ENCODE results near the gene GAN.

GAN gene

DNA sequence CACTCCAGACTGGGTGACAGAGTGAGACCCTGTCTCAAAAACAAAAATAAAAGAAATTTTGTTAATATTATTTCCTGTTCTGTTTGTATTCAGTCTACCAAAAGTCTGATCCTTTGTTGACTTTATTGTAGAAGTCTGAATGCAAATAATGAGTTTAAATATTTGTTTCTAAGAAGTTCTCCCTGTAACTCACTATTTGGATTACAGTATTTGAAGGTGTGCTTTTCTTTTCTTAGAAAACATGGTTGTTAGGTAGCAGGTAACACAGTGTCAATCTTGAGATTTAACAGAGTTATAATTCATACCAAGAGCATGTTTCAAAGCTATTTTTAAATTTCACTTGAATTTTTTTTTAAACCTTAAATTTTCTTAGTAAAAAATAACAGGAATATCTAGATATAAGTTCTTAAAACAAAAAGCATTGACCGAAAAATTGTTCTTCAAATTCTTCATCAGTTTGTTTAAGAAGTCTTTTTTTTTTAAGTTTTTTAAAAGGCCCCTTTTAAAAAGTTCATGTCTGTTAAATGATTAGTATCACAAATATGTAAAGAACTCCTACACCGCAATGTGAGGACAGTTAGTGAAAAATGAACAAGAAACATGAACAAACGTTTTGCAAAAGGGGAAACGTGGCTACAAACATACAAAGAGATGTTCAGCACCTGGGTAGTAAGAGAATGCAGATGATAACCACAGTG, 35.0 kb downstream of the GAN start:
- no peak for DNase-seq

DNA sequence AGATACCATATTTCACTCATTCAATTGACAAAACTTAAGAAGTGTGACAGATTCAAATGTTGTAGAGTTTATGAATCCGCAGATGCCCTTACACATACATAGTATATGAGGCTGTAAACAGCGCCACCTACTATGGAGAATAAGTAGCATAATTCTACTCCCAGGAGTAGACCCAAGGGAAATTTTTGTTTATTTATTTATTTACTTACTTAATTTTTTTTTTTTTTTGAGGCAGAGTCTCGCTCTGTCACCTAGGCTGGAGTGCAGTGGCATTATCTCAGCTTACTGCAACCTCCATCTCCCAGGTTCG, 35.5 kb downstream of the GAN start:
- no peak for DNase-seq

DNA sequence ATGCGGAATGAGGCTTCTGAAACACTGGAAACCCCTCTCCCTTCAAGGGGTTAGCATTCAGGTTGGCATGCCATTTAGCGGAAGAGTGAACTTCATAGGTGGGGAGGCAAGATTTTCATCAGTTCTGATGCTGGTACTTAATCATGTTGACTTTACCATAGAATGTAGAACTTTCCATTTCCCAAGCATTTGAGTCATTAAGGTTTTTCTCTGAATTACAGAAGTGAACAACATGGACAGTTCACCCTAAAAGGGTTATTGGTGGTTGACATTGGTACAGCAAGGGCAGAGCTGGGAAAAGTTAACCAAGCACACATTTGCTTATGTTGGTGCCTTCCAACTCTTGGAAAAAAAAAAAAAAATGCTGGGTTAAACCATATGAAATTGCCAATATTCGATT, 39.1 kb downstream of the GAN start:
- no peak for DNase-seq

DNA sequence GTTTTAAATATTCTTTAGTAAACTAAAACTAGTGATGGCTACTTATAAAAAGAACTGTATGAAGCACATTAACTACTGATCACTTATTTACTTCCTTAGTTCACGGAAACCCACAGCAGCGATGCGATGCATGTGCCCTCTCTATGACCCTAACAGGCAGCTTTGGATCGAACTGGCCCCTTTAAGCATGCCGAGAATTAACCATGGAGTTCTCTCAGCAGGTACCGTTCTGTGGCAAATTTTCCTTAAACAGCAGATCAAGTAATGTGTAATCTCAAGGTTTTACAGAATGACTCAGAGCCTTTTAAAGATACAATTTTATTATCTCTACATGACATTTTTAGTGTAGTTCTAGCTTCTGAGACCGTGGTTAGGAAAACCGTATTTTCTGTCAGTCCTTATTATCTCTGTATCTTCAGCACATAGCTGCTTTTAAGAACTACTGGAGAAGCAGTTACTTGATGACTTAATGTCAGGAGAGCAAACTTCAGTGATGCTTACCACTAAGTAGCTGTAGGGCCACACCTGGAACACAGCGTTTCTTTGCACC, 43.0 kb downstream of the GAN start:
- DNase-seq, result no peak

DNA sequence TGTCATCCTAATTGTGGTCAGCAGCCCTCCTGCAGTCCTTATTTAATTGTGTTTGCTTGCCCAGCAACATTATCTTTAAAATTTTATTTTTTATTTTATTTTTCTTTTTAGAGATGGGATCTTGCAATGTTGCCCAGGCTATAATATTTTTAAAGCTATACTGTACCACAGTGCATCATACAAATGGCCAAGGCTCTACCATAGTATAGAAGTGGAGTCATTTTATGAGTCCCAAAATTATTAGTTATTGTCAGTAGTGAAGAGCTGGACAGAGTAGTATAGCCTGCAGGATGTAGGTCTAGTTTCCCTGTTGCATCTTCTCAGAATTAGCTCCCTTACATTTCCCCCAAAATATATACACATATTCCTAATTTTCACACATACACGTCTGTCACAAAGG, 44.1 kb downstream of the GAN start:
- no peak for DNase-seq

DNA sequence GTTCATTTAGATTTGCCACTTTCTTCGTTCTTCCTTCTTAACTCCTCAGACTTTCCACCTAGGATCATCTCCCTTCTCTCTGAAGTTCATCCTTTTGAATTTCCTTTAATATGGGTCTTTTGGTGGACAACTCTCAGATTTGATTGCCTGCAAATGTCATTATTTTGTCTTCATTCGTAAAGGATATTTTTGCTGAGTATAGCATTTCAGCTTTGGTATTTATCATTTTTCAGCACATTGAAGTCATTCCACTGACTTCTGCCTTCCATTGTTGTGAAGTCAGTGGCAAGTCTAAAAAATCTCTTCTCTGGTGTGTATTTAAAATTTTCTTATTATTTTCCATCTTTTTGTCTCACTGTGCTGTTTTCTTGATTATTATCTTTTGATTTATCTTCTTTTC, 45.4 kb downstream of the GAN start:
- no peak for DNase-seq

DNA sequence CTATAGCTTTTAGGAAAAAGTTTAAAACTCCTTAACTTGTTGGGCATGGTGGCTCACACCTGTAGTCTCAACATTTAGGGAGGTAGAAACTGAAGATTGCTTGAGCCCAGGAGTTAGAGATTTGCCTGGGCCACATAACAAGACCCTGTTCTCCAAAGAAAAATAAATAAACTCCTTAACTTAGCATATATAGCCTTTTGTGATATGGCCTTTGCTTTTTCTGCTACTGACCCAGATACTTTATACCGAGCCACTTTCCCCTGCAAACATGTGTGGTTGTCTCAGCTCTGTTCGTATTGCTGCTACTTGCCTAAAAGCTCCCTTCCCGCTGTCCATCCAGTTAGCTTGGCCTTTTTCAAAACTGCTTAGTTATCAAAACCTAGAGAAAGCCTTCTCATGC, 51.0 kb downstream of the GAN start:
- no peak for DNase-seq

DNA sequence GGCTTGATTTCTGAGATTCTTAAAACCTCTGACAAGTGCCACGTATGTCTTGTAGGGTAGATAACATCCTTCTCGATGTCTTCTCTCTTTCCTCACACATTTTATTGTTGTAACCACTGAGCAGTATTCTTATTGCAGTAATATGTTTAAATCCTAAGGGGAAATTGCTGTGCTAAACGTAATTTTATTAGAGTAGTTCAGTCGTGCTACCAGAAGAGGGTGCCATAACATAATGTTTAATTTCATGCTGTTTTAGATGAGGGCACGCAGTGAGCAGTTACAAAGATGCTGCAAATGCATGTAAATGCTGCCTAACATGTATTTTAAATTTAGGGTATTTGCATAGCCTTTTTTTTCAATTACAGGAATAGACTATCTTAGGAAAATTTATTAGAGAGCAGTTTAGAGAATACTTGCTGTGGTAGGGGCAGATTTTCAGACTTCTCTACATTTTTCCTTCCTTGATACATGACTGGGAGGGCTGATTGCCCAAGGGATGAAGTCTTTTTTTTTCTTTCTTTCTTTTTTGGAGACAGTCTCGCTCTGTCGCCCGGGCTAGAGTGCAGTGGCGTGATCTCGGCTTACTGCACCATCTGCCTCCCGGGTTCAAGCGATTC, 51.7 kb downstream of the GAN start:
- peak in 2 of 56 donors; percentile 16 to 56 for DNase-seq

DNA sequence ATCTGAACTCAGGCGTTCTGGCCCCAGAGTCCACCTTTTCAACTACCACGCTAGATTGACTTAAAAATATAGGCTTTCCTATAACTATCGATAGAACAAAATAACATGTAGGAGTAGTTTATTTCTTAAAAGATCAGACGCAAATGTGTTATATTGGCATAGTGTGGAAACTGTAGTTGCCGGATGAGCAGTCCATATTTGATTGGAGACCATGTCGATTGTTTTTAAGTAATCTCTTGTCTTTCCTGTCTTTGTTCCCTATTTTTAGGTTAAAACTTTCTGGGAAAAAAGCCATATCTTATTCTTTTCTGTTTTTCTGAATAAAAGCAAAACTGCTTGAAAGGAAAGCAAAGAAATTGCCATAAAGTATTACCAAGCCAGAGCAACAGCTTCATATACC, 53.1 kb downstream of the GAN start:
- no peak for DNase-seq

DNA sequence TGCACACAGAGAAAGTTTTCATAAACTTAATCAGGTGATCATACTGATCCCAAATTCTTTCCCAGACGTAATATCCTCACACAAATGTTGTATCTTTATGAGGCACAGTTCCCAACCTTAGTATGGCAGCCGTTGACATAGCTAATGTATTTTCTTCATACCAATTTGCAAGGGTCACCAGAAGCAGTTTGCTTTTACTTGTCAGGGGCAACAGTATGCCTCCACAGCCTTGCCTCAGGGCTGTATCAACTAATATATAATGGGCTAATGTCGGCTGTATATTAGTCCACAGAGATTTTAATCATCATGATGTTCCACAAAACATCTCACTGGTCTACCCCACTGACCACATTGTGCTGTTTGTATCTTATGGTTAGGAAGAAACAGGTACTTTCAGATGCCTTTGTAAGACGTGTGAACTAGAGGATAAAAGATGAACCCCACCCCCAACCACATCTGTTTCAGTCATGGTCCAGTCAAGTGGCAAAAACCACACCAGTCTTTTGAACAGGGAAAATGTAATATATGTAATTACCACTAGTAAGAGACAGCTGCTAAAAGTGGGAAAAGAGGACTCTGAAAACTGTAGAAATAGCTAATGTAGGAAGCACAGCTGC, 55.2 kb downstream of the GAN start:
- no peak for DNase-seq

DNA sequence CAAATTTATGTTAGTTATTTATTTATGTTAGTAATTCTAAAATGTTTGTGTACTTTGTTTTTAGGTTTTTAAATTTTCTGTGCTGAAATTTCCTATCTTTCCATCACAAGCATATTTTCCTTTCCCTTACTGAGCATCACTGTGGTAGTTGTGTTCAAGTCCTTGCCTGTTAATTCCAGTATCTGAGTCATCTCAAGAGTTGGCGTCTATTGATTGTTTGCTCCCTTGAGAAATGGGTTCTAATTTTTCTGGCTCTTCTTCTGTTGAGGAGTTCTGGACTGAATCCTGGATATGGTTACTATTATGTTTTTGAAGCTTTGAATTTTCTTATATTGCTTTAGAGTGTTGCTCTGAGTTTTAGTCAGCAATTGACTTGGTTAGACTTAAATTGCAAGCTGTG, 56.3 kb downstream of the GAN start:
- no peak for DNase-seq

DNA sequence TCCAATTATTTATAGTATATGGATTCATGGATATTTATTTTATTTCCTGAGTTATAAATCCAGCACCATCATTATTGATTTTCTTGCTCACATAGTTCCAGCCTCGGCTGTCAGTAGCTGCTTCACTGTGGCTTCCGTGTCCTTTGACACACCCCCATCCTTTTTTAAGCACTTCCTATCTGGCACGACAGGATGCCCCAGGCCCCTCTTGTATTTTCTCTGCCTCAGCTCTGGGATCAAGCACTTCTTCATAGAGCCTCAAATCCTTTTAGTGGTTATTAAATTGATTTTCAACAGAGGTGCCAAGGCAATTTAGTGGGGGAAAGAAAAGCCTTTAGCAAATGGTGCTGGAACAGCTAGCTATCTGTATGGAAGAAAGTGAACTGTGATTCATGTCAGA, 59.8 kb downstream of the GAN start:
- no peak for DNase-seq

DNA sequence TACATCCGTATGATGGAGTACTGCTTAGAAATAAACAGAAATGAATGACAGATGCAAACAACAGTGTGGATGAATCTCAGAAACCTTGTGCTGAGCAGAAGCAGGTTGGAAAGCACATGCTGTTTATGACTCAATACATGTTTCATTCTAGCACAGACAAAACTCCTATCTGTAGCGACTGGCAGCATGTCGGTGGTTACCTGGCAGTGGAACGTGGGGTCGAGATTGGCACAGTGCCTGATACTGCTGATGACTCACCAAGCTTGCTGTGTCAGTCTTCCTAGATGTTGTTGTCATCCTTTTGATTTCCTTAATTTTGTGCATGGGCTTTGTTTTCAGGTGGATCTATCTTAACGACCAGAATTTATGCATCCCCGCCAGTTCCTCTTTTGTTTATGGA, 62.1 kb downstream of the GAN start:
- peak in 2 of 56 donors; percentile 1 to 8 for DNase-seq

DNA sequence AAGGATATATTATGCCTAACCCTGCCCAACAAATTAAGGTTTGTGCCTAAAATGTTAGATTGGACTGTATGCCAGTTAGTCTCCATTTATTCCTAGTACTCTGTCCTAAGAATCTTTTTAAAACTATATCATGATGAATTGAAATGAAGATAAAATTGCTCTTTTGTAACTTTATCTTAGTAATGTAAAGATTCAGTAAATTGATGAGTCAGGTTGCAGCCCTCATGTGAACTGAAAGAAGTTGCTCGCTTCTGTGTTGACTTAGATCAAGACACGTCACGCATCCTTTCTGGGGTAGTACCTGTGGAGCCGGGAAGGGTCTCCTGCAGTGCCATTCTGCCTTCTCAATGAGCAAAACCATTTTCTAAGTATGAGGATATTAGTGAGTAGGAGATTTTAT, 63.3 kb downstream of the GAN start:
- no peak for DNase-seq

DNA sequence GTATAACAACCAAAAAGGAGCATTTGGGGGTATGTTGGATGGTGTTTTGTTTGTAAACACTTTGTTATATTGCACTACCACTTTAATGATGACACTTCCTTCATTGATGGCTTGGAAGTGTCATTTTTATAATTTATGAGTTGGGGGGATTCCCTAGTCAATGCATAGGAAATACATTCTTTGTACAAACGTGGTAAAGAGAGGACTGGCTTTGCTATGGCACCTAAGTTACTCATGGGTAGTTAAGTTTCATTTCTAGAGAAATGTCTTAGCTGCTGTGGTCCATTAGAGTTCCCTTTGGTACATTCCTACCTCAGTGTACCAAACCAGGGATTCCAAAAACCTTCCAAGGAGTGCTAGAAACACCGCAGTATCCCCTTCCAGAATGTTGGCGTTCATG, 66.2 kb downstream of the GAN start:
- DNase-seq, result no peak

DNA sequence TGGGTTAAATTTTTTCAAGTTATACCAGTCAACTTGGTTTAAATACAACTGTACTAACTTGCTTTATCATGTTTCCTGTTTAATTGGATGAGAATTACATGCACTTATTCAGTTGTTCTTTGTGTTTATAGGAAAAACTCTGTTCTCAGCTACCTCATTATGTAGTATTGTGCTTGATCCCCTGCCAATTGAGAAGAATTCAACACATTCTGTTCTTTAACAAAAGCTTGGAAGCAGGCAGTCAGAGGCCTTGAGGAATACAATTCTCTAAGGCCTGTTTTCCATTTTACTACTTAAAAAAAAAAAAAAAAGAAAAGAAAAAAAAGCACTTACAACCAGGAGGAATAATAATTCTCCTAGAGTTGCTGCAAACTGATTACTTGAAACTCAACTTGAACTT, 69.2 kb downstream of the GAN start:
- peak in 1 of 56 donors; percentile 6 for DNase-seq

DNA sequence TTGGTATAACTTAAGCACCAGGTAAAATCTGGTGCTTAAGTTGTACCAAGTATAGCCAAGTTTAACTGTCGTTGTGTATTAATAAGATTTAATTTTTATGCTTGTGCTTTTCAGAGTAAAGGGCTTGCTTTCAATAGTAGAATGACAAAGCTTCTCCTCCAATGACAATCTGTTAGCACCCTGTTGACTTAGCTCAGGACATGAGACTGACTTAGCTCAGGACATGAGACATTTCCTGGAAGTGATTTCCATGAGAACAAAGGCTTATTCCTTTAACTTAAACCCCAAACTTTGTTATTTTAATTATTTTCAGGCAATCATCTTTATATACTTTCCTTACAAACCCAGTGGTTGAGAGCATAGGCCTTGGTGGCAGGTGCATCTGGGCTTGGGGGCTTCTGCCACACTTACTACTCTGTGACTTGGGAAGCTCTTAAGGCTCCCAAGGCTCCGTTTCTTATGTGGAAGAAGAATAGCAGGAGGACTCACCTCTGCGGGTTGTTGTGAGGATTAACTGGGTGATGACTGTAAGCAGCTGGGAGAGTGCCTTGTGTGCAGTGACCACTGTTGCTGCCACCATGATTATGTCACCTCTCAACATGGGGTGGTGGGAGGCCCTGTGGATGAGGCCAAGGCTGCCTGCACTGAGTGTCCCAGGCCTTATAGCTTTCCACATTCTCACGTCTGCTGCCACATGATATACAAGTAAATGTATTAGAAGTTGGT, 70.4 kb downstream of the GAN start:
- DNase-seq, result no peak

DNA sequence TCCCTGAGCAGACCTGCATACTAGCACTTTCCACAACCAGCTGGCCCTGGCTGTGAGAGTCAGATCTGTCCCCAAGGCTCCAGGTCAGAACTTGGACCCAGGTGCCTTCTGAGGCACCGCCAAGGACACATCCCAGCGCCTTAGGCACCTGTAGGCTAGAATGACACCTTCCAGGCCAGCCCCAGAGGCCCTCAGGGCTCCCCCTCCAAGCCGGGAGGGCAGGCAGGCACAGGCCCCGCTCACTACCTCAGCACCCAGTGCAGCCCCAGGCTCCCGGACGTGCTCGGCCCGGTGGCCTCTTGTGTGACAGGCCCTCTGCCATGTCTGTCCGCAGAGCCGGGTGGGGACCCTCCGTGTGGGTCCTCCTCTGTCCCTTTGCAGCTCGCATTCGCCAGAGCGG, 73.6 kb downstream of the GAN start:
- DNase-seq, result no peak

DNA sequence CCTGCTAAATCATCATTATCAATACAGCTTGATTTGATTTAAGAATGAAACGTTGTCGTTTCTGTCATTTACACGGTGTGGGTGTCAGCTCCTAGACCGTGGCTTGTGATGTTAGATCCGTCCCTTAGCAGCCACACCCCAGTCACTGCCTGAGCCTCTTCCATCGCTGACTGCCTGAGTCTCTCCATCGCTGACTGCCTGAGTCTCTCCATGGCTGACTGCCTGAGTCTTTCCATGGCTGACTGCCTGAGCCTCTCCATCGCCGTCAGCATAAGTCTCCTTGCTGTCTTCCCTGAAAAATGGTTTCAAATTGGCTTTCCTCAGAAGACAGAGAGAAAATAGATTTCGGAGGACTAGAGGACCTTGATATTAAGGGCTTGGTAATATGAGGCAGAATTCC, 76.1 kb downstream of the GAN start:
- no peak for DNase-seq

DNA sequence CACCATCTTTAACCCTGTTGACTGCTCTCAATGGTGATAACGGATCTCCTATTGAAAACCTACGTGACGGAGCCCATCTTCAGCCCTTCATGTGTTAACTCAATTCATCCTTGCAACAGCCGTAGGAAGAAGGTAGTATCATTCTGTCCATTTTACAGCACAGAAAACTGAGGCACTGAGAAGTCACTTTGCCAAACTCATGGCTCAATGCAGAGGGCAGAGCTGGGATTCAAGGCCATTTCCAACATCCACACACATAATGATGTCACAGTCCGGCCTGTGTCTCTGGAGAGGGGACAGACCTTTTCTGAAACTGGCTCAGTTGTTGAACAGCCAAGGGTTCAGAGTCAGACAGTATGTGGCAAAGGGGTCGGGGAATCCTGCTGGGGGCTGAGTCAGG, 77.2 kb downstream of the GAN start:
- no peak for DNase-seq

DNA sequence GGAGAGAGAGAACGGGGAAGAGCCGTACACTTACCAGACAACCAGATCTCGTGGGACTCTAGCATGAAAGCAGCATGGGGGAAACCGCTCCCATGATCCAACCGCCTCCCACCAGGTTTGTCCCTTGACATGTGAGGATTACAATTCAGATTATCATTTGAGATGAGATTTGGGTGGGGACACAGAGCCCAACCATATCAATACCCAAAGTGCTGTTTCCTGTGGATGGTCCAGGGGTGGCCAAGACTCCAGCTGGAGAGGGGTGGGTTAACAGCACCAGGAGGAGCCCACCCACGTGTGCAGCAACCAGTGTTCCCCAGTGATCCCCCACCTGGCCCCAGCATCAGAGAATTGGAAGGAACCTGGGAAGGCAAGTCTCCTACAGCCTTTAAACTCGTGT, 79.7 kb downstream of the GAN start:
- DNase-seq, result no peak

DNA sequence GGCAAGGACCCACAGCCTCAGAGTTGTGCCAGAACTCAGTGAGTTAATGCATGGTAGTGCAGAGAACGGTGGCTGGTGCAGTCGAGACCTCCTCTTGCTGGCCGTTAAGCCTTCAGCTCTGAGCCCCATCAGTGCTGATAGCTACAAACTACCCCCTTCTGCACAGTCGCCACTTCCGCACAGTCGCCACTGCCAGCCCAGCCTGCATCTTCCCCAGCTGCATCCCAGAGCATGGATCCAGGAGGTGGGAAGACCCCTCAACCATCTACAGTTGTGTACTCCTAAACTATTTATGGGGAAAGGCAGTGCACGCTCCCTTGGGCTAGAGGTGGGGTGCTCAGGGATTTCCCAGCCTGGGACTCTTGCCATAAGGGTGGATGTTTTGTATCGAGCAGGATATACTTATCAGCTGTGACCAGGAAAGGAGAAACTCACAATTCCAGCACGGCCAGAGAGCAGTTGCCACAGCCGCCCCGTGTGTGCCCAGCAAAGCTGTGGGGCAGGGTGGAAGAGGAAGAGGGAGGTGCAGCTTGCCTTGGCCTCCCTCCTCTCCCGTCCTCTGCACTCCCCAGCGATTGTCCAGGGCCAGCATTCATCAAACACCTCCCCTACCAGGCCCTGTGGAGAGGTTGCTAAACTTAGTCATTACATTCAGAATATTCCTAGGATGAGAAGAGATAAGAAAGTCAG, 80.3 kb downstream of the GAN start:
- DNase-seq, result no peak
